HepG2 (cell line): ENCODE data around the gene SOCS7. TPM values are rescaled to one million over a fixed set of nuclear protein-coding genes. Genes with fewer than 3 reads are reported as not detected.

Experiments
- BCL6 ChIP-seq: IDR thresholded peaks from 2 replicates; pipeline ENCODE4 v1.6.1; 2016; ENCODE audit warnings: missing genetic modification reagents, missing compliant biosample characterization
- CENPT ChIP-seq: sonication (generic); formaldehyde crosslinking; IDR thresholded peaks from 2 replicates; pipeline ENCODE4 v1.8.0; 2022; ENCODE audit warnings: low read depth, mild to moderate bottlenecking, moderate library complexity, missing genetic modification reagents
- DRAP1 ChIP-seq: IDR thresholded peaks from 2 replicates; pipeline ENCODE4 v1.6.1; 2016; ENCODE audit warnings: missing genetic modification reagents, missing compliant biosample characterization
- EED ChIP-seq: sonication (generic); formaldehyde crosslinking; IDR thresholded peaks from 2 replicates; pipeline ENCODE4 v1.5.0; 2020; ENCODE audit warnings: mild to moderate bottlenecking, missing genetic modification reagents
- HBP1 ChIP-seq: IDR thresholded peaks from 2 replicates; pipeline ENCODE4 v1.6.1; 2016; ENCODE audit warnings: low read depth, control low read depth
- JUN ChIP-seq: sonication (generic); formaldehyde crosslinking; IDR thresholded peaks from 2 replicates; pipeline ENCODE4 v1.4.0; 2020; ENCODE audit warnings: mild to moderate bottlenecking, missing genetic modification reagents
- KDM3A ChIP-seq: IDR thresholded peaks from 2 replicates; pipeline ENCODE4 v1.6.1; 2018; ENCODE audit warnings: low read depth, missing compliant biosample characterization
- KLF12 ChIP-seq: sonication (generic); formaldehyde crosslinking; IDR thresholded peaks from 2 replicates; pipeline ENCODE4 v1.4.0; 2020; ENCODE audit warnings: missing genetic modification reagents, borderline replicate concordance
- PAX8 ChIP-seq: sonication (generic); formaldehyde crosslinking; IDR thresholded peaks from 2 replicates; pipeline ENCODE4 v1.8.0; 2022; ENCODE audit warnings: mild to moderate bottlenecking, missing genetic modification reagents, borderline replicate concordance
- PTBP1 ChIP-seq: fragments of 200-400 bp; formaldehyde crosslinking; IDR thresholded peaks from 2 replicates; pipeline ENCODE4 v1.6.1; 2018; ENCODE audit warnings: low read length, low read depth; ENCODE audit not compliant: poor library complexity, severe bottlenecking
- SALL2 ChIP-seq: sonication (generic); formaldehyde crosslinking; IDR thresholded peaks from 2 replicates; pipeline ENCODE4 v1.8.1; 2023; ENCODE audit warnings: mild to moderate bottlenecking, missing genetic modification reagents, inconsistent platforms
- TFDP2 ChIP-seq: sonication (generic); formaldehyde crosslinking; IDR thresholded peaks from 2 replicates; pipeline ENCODE4 v1.4.0; 2020; ENCODE audit warnings: missing genetic modification reagents
- ZNF343 ChIP-seq: sonication (generic); formaldehyde crosslinking; IDR thresholded peaks from 2 replicates; pipeline ENCODE4 v1.4.0; 2020; ENCODE audit warnings: mild to moderate bottlenecking, missing genetic modification reagents
- ZNF496 ChIP-seq: sonication (generic); formaldehyde crosslinking; IDR thresholded peaks from 2 replicates; pipeline ENCODE4 v1.8.1; 2023; ENCODE audit warnings: mild to moderate bottlenecking, moderate library complexity, missing genetic modification reagents; ENCODE audit not compliant: insufficient replicate concordance
- ZNF510 ChIP-seq: sonication (generic); formaldehyde crosslinking; IDR thresholded peaks from 2 replicates; pipeline ENCODE4 v1.4.0; 2020; ENCODE audit warnings: low read depth, mild to moderate bottlenecking, missing genetic modification reagents
- ZNF513 ChIP-seq: sonication (generic); formaldehyde crosslinking; conservative IDR thresholded peaks from 2 replicates; pipeline ENCODE4 v1.5.0; 2020; ENCODE audit warnings: missing genetic modification reagents
- ZNF550 ChIP-seq: sonication (generic); formaldehyde crosslinking; IDR thresholded peaks from 2 replicates; pipeline ENCODE4 v1.4.0; 2020; ENCODE audit warnings: mild to moderate bottlenecking, missing genetic modification reagents, borderline replicate concordance
- ZNF703 ChIP-seq: sonication (generic); formaldehyde crosslinking; IDR thresholded peaks from 2 replicates; pipeline ENCODE4 v1.5.1; 2020; ENCODE audit warnings: missing genetic modification reagents, mild to moderate bottlenecking, moderate library complexity, borderline replicate concordance
- ZNF720 ChIP-seq: sonication (generic); formaldehyde crosslinking; IDR thresholded peaks from 2 replicates; pipeline ENCODE4 v1.4.0; 2020; ENCODE audit warnings: missing genetic modification reagents
- ZNF780A ChIP-seq: sonication (generic); formaldehyde crosslinking; IDR thresholded peaks from 2 replicates; pipeline ENCODE4 v1.8.0; 2022; ENCODE audit warnings: mild to moderate bottlenecking, missing genetic modification reagents, moderate library complexity
- polyA plus RNA-seq, 8 experiments: library from polyadenylated mRNA; depleted of rRNA in 3 of 8; stranded (reverse) in 7 of 8; unstranded in 1 of 8; fragments of >200 nt; fragmentation: Illumina TruSeq in 4 of 8; extraction: Trizol in 4 of 8; gene quantifications; 2 replicates each; pipeline versions ENCODE4 v1.2.1 to v1.2.3, GENCODE V29; 2011 to 2016; ENCODE audit warnings: low read depth in 4 of 8, missing spikeins in 1 of 8, mixed read lengths in 1 of 8; ENCODE audit not compliant: insufficient read depth in 1 of 8
- total RNA-seq, 5 experiments: library from RNA; depleted of rRNA; stranded (reverse); fragments of >200 nt; fragmentation: Illumina TruSeq; extraction: Trizol; gene quantifications; 2 replicates each; pipeline ENCODE4 v1.2.3, GENCODE V29; 2016; ENCODE audit warnings: low read depth in 1 of 5

Gene SOCS7
- total and polyA plus RNA-seq, 2 of the 13 experiments (the other 11 are each of a cell fraction or from before 2014, with no cell fraction given), result 19.2 to 24.2 TPM

GRCh38 chr17:38415250-38416194 is 63.9 kb downstream of the SOCS7 start (continued):
- TF ChIP-seq ZNF496, result no peak
- TF ChIP-seq ZNF703, result peak; percentile 68; the same call in 1 of the 2 replicates
- TF ChIP-seq ZNF550 (CRISPR knock-in tag), result no peak
- peak; percentile 39 for TF ChIP-seq ZNF780A (CRISPR knock-in tag)
- no peak for TF ChIP-seq PTBP1
- TF ChIP-seq KDM3A, result peak; percentile 68; the same call in 1 of the 2 replicates
- peak; percentile 31; the same call in 1 of the 2 replicates for TF ChIP-seq ZNF510
- TF ChIP-seq PAX8 (CRISPR knock-in tag), result 0 out of 2 replicates have a peak, but pooled peaks have one; percentile 56
- TF ChIP-seq ZNF513 (CRISPR knock-in tag), result no peak
- no peak for TF ChIP-seq KLF12
- no peak for TF ChIP-seq CENPT (CRISPR knock-in tag)
- TF ChIP-seq BCL6 (CRISPR knock-in tag), result 0 out of 2 replicates have a peak, but pooled peaks have one; percentile 14
- TF ChIP-seq TFDP2, result no peak; the same call in 1 of the 2 replicates
- 0 out of 2 replicates have a peak, but pooled peaks have one; percentile 63 for TF ChIP-seq SALL2
- TF ChIP-seq DRAP1 (CRISPR knock-in tag), result peak; percentile 66; the same call in 1 of the 2 replicates
- TF ChIP-seq ZNF343 (CRISPR knock-in tag), result peak; percentile 84; the same call in 1 of the 2 replicates
- no peak for TF ChIP-seq ZNF720 (CRISPR knock-in tag)
- TF ChIP-seq HBP1, result peak; percentile 78
- TF ChIP-seq JUN (CRISPR knock-in tag), result no peak
- TF ChIP-seq EED (CRISPR knock-in tag), result peak; percentile 86
